PC-9 (cell line): ENCODE measurements around the gene PCDH9.

ENCODE experiments used
- CTCF ChIP-seq: fragments of 200-600 bp; sonication (generic); conservative IDR thresholded peaks from 2 replicates; pipeline ENCODE4 v1.6.1; 2017; ENCODE audit warnings: mixed run types, antibody characterized with exemption, mild to moderate bottlenecking, moderate library complexity
- EZH2 ChIP-seq: fragments of 200-600 bp; sonication (generic); IDR thresholded peaks from 2 replicates; pipeline ENCODE4 v1.8.0; 2017; ENCODE audit warnings: antibody characterized with exemption, low read depth

- TF ChIP-seq EZH2 = no peak
- no peak for TF ChIP-seq CTCF
These were observed 237.4 kb downstream of the PCDH9 start for GRCh38 chr13:66992719-66993118.
